SKM-1 treated with dmso at 0.1 percent for 144 hours (cell line): ENCODE measurements around the gene CTIF.

Experiments used
- DNase-seq: peaks from one replicate; lab custom pipeline; 2025; ENCODE audit not compliant: unreplicated experiment; lab: John Stamatoyannopoulos, UW

Gene CTIF

DNA sequence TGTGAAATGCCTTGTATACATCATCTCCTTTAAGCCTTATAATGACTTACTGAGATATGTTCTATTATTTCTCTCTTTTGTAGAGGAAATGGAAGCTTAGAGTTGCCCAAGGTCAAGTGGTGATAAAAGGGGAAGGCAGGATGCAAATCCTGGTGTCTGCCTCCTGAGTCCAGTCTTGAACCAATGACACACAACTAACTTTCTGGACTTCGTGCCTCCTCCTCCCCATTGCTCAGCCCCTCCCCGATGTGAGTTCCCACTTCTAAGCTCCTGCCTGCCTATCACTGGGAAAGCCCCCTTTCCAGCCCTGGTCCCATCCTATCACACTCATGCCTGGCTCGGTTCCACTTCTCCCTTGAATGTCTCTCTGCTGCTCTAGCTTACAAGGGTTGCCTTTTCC, 6.9 kb upstream of the CTIF start:
- DNase-seq = peak; percentile 11

GRCh38 chr18:48533340-48534070, 5.3 kb upstream of the CTIF start:
- no peak for DNase-seq

DNA sequence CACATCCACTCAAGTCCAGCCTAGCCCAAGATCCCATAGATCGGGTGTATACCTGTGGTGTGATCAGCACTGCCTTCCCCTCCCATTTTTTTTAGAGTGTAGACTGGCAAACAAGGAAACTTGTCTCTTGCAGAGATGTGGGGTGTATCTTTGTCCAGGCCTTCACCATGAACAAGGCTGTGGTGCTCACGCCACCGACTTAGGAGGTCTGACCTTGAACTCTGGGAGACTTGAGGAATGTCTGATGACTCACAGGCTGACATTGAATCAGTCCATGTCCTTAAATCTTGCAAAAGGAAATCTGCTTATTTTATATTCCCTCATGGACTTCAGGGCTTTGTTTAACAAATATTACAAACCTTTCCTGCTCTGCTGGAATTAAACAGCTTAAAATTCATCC, 4.5 kb upstream of the CTIF start:
- no peak for DNase-seq

DNA sequence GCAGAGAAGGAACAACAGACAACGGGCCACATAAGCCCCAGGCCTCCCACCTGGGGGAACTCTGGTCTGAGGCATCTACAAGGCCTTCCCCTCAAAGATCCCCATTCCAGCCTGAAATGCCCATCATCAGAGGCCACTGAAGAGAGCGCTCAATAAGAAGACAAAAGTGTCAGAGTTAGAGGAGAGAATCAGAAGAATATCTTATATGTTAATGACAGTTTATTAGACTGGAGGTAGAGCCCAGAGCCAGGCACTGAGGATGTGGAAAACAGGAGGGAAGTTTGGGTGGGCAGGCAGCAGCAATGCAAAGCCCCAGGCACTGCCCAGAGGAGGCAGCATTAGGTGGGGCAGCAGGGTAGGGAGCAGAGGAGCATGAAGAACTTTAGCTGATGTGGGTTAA, 2.9 kb upstream of the CTIF start:
- no peak for DNase-seq

DNA sequence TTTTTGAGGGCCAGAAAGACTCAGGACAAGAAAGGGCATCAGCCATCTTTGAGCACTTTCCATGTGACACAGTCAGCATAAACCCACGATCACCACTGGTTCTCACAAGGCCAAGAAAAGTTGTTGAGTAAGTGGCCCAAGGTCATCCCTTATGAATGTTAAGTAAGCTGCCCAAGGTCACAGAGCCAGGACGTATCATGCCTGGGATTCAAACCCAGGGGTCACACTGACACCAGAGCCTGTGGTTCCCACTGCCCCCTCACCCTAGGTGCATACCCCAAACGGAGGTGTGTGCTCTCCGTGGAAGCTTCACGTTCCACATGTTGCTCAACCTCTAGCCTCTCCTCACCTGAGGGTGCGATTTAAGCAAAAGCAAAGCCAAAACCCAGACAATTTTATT, 2.3 kb upstream of the CTIF start:
- DNase-seq = no peak

DNA sequence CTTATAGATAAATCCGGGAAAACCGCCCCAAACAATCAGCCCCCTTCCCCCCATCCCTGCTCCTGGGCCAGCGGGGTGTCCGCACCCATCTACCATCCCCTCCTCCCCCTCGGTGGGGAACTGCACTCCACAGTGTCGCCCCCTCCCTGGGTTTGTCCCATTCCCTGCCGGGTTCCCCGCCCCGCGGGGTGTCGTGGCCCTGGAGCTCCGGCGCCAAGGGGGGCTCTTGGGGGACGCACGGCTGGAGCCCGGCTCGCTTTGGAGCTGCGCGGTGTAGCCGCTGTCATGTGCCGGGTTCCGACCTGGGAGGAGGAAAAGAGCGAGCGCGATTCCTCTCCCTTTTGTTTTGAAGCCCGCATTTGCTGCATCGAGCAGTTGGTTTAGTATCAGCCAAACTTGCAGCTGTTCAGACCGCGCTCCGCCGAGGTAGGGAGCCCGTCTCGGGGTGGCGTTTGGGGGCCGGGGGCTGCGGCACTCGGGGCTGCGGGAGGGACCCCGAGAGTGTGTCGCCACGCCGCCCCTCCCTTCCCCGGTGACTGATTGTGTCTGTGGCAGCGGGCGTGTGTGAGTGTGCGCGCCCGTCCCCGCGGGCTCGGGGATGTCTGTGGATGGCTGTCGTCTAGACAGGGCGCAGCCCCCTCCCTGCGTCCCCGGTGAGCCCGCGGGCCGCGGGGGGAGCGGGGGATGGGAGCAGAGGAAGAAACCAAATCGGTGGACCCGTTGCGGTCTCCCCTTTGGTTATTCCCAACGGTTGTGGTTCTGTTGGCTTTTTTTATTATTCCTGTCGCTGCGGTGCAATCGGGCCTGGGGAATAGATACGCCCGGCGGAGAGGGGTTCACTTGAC, 797 bp downstream of the CTIF start:
- peak; percentile 10 for DNase-seq

- peak; percentile 54 for DNase-seq
Observed at GRCh38 chr18:48540251-48541025, 1.6 kb downstream of the CTIF start.

- peak; percentile 32 for DNase-seq
Observed at GRCh38 chr18:48541026-48541746, 2.4 kb downstream of the CTIF start.

GRCh38 chr18:48541747-48542400, 3.0 kb downstream of the CTIF start:
- DNase-seq = no peak

DNA sequence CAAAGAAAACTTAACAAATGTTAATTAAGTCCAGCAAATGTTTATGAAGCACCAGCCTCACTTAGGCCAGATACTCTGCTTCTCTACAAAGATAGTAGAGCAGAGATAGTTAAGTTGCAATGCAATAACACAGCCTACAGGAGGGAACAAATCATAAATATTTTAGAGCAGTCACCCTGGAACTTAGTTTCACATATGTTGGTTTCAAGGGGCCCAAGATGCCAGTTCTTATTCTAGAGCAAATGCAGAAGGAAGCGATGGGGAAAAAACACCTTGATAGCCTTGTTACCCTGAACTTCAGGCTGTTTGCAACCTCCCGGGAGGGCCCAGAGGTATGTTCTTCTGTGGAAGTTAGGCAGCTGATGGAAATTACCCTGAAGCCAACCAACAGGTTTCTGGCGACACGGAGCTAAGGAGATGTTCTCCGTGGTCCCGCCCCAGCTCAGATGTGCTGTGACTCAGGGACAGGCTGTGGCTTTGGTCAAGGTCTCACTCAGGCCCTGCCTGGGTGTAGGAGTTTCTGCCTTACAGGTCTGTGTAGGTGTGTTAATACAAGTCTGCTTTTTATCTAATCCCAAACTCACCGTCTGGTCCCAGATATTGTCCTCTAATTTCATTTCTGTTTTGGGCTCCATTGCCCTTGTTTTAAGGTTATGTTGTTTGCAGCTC, 3.8 kb downstream of the CTIF start:
- no peak for DNase-seq

GRCh38 chr18:48543228-48543627, 4.4 kb downstream of the CTIF start:
- no peak for DNase-seq

DNA sequence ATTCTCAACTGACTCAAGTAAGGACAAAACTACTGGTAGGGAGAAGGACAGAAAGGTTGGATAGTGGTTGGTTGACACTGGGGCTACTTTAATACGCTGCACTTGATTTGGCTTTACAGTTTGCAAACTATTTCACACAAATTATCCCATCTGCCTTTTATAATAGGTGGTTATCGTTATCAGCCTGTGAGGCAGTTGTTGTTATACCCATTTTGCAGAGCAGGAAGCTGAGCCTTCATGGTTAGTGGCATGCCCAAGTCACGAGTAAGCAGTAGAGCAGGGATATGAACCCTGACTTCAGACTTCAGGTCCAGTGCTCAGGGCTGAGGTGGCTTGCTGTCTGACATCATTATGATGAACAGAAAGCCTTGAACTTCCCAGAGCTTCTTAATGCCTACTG, 5.3 kb downstream of the CTIF start:
- no peak for DNase-seq

- no peak for DNase-seq
Observed at GRCh38 chr18:48544661-48545415, 6.0 kb downstream of the CTIF start.

- no peak for DNase-seq
Observed at GRCh38 chr18:48545757-48546321, 7.0 kb downstream of the CTIF start.

DNA sequence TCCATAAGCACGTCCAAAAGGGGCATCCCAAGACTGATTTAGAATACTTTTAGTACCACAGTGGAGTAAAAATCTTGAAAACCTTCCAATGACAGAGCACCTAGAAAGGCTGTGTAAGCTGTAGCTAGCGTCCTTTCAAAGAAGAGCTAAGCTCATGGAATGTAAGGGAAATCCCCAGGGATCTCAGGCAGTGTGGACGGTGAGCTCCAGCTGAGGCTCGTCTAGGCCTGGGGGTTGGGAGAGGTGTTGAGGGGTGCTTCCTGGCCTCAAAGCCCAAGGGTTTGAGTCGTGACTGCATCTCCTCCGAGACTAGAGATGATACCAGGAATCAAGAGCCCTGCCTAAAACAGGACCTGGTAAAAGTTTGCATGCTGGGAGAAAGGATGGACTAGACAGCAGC, 7.6 kb downstream of the CTIF start:
- no peak for DNase-seq

- DNase-seq = no peak
Observed at GRCh38 chr18:48547531-48547981, 8.7 kb downstream of the CTIF start.

DNA sequence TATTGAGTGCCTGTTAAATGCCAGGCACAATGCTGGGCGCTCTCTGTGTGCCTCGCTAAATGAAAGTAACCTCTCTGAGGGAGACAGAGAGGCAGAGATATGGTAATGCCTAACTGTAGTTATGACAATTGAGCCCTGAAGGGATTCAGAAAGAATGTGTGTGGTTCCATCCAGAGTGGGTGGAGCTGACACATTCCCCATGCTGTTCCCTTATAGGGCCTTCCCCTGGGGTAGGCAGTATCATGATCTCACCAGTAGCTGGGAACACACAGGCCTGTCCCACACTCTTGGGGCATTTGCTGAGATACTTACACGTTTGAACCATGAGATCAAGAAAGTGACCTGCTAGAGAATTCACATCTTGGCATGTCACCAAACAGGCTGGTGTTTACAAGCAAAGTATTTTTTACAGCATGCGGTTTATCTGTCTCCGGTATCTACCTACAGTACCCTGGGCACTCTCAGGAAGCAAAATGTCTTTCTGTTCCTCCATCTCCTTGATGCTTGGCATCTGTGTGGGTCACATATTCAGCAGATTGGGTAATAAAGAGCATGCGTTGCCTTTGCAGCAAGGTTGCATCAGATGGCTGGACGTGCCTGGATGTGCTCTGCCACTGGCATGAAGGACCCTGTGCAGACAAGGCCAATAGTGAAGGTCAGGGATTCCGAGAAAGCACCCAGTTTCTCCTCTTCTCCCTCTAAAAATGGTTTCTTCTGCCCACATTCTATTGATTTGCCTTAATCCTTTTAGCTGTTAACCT, 9.4 kb downstream of the CTIF start:
- DNase-seq = no peak

DNA sequence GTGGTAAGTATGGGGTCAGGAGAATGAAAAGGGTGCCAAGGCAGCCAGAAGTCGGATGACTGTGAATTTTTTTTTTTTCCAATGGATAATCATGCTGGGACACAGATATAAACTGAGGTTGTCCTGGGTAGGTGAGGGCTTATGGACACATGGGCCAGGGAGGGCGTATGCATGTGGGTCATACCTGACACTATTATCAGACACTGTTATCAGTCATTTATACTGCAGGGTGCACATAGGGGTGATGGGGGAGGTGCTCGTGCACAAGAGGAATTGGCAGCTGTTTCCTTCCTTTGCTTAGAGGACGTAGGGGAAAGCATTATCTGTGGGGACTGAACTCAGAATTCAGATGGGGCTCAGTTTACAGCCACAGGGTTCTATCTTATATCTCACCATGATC, 10.1 kb downstream of the CTIF start:
- no peak for DNase-seq
